GM19324 (cell line): ENCODE results near the gene PCSK1N.
"Not testable (repeated sequence)": the region's sequence is repeated elsewhere in the genome, so short reads cannot be mapped to it uniquely, and the experiment has no call there.

Experiments
- ATAC-seq: cut with Tn5 transposase; IDR thresholded peaks from one replicate; pipeline ENCODE4 v1.9.1; 2021; ENCODE audit warnings: mild to moderate bottlenecking, moderate library complexity; ENCODE audit not compliant: unreplicated experiment, low FRiP score

The PCSK1N gene, protein sequence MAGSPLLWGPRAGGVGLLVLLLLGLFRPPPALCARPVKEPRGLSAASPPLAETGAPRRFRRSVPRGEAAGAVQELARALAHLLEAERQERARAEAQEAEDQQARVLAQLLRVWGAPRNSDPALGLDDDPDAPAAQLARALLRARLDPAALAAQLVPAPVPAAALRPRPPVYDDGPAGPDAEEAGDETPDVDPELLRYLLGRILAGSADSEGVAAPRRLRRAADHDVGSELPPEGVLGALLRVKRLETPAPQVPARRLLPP

DNA sequence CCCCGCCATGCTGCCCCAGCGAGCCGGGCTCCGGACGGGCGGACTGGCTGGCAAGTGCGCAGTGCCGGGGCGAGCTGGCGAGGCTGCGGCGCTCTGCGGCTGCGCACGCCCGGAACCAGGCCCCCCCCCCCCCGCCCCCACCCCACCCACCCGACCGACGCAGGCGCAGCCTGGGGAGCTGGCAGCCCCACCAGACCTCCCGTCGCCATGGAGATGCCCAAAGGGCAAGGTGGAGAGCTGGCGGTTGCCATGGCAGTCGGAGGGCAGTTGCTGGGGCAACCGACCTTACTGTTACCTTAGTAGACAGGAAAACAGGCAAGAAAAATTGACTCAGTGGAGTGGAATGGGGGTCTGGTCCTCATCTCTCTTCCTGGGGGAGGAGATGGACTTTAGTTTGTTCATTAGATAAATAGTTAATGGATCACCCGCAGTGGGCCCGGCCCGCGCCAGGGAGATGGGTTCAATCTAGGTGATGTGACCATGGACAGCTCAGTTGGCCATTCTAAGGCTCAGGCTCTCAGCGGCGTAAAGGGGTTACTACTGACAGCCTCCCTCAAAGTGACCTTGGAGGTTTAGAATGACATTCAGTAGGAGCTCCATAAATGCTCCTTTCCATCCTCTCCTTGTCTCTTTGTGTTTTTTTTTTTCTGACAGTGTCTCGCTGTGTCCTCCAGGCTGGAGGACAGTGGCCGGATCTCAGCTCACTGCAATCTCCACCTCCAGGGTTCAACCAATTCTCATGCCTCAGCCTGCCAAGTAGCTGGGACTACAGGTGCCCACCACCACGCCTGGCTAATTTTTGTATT lies at the start of gene PCSK1N:
Gene PCSK1N, minus strand, starts transcription at position 87 of the 806 bp plus-strand sequence. Its CDS starts 78 bp downstream, at position 9.
- no peak for ATAC-seq

DNA sequence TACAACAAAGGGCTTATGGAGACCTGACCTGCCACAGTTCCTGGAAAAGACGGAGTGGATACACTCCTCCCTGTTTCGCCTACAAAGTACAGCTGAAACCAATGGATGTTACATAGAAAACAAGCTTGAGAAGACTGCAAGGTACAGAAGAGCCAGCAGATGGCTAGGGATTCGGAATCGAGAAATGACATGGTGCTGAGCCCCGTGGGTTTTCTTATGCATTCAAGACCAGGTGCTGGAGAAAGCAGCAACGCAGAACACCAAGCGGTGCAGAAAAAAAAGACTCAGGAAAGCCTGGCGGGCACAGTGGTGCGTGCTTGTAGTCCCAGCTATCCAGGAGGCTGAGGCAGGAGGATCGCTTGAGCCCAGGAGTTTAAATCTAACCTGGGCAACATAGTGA lies 48.3 kb upstream of the PCSK1N start:
- no peak for ATAC-seq

DNA sequence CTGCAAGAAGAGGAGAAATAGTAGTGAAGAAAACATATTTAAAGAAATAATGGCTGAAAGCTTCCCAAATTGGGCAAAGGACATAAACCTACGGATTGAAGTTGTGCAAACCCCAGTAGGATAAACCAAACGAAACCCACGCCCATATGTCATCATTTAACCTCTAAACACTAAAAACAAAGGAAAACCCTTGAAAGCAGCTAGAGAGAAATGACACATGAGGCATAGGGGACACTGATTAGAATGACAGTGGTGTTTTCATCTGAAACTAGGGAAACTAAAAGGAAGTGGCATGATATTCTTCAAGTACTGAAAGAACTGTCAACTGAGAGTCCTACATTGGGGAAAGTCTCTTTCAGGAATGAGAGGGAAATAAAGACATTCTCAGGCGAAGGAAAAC lies 41.5 kb upstream of the PCSK1N start:
- ATAC-seq = not testable (repeated sequence)

DNA sequence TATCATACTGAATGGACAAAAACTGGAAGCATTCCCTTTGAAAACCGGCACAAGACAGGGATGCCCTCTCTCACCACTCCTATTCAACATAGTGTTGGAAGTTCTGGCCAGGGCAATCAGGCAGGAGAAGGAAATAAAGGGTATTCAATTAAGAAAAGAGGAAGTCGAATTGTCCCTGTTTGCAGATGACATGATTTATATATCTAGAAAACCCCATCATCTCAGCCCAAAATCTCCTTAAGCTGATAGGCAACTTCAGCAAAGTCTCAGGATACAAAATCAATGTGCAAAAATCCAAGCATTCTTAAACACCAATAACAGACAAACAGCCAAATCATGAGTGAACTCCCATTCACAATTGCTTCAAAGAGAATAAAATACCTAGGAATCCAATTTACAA lies 36.6 kb upstream of the PCSK1N start:
- ATAC-seq = not testable (repeated sequence)

DNA sequence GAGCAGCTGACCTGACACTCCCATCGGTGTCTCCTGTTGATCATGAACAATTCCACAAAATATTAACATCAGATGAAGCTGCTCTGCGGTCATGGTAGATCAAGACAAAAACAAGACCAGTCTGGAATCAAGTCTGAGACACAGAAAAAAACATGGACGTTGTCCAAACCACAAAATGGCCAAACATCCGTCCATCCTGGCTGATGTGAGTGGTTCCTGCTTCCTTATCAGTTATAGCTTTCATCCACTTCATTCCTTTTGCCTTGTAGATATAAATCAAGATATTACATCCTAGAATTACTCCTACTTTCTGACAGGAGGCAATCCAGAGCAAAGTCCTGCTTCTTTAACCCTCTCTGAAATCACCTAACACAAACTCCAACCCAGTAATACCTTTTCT lies 28.8 kb upstream of the PCSK1N start:
- no peak for ATAC-seq

DNA sequence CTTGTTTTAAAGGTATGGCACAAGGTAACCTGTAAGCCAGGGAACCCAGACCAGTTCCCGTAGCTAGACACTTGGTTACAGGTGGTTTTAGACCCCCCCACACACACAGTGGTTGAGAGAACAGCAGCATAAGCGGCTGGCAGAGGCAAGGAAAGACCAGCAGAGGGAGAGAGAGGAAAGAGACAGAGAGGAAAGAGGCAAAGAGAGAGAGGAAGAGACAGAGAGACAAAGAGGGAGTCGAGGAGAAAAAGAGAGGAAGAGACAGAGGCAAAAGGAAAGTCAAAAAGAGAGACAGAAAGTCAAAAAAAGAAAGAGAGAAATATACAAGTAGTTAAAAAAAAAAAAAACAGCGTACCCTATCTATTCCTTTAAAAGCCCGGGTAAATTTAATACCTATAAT lies 19.5 kb upstream of the PCSK1N start:
- ATAC-seq = no peak

DNA sequence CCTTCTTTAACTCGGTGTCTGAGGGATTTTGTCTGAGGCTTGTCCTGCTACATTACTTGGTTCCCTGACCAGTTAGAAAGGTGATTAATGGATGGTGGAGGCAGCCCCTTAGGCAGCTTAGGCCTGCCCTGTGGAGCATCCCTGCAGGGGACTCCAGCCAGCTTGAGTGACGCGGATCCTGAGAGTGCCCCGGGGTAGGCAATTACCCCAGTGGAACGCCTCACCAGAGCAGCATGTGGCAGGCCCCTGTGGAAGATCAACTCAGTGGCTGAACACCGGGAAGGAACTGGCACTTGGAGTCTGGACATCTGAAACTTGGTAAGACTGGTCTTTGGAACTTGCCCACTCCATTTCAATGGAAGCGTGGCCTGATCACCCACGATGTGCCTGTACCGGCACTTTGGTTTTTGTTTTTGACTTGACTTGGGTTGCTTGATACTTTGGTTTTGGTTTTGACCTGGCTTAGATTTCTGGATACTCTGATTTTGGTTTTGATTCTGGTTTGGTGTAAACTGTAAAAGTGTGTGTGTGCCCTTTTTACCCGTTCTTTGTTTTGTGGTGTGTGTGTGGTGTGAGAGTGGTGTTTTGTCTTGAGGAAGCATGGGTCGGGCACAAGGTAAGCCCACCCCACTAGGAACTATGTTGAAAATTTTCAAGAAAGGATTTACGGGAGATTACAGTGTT lies 18.9 kb upstream of the PCSK1N start:
- ATAC-seq = not testable (repeated sequence)

DNA sequence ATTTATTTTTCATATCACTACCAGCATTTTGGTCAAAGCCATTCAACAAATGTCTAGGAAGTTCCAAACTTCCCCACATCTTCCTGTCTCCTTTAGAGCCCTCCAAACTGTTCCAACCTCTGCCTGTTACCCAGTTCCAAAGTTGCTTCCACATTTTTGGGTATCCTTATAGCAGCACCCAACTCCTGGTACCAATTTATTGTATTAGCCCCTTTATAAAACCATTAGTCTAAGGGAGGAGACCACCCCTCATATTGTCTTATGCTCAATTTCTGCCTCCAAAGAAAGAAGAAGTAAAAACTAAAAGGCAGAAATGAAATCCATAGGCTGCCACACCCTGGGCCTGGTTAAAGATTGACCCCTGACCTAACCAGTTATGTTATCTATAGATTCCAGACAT lies 18.1 kb upstream of the PCSK1N start:
- ATAC-seq = not testable (repeated sequence)

DNA sequence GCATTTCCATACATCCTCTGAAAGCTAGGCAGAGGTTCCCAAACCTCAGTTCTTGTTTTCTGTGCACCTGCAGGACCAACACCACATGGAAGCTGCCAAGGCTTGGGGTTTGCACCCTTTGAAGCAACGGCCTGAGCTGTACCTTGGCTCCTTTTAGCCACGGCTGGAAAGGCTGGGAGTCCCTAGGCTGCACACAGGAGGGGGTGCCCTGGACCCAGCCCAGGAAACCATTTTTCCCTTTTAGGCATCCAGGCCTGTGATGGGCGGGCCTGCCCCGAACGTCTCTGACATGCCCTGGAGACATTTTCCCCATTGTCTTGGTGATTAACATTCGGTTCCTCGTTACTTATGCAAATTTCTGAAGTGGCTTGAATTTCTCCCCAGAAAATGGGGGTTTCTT lies 17.4 kb upstream of the PCSK1N start:
- ATAC-seq = no peak

DNA sequence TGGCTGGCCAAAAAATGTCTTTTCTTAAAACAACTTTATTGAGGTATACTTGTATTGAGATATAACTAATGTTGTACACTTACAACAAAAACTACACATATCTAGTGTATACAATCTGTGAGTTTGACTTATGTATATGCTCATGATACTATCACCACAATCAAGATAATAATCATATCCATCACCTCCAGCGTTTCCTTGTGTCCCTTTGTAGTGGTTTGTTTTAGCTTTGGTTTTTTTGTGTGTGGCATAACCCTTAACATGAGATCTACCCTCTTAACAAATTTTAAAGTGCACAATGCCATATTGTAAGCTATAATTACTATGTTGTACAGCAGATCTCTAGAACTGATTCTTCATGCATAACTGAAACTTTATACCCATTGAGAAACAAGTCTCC lies 13.4 kb upstream of the PCSK1N start:
- ATAC-seq = no peak

DNA sequence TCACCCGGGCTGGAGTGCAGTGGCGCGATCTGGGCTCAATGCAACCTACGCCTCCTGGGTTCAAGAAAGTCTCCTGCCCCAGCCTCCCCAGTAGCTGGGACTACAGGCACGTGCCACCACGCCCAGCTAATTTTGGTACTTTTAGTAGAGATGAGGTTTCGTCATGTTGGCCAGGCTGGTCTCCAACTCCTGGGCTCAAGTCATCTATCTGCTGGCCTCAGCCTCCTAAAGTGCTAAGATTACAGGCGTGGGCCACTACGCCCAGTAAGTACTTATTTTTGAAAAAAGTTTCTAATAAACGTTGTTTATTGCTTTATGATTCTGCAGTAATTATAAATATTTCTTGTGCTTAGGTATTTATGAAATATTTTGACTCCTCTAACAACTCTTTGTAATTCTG lies 4.3 kb upstream of the PCSK1N start:
- no peak for ATAC-seq

DNA sequence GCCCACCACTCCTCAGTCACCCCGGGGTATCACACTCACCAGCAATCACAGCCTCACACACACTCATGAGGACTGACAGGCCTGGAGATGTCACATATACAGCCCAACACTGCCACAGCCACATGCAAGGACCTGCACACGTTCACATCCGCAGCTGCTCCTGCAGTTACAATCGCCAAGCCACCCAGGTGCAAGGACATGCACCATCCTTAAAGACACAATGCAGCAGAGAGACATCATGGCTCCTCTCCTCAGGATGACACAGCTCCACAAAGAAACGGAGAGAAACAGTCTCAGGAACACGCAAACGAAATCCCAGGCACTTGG lies 1.1 kb downstream of the PCSK1N start:
- ATAC-seq = no peak

DNA sequence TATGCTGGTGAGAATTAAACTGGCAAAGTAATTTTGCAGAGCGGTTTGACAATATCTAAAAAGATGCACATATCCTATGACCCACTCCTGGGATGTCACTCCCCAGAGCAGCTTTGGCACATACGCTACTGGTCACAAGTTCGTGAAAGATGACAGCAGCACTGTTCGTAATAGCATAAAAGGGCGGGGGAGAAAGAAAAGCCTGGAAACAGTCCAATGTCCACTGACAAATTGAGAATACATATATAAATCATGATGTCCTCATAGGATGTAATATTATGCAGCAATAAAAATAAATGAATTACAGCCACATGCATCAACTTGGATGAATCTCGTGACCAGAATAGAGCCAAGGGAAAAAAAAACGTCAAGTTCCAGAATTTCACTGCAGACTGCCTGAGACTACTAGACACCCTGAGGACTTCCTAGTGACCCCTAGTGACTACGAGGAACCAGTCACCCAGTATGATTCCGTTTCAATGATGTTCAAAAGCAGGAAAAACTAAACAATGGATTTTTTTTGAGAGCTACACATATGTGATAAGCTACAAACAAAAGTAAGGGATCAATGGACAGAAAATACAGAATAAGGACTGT lies 1.8 kb downstream of the PCSK1N start:
- ATAC-seq = no peak

DNA sequence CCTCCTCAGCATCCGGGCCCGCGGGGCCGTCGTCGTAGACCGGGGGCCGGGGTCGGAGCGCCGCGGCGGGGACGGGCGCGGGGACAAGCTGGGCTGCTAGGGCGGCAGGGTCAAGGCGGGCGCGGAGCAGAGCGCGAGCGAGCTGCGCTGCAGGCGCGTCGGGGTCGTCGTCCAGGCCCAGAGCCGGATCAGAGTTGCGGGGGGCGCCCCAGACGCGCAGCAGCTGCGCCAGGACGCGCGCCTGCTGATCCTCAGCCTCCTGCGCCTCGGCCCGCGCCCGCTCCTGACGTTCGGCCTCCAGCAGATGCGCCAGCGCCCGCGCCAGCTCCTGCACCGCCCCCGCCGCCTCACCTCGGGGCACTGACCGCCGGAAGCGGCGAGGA lies 3.5 kb downstream of the PCSK1N start:
- ATAC-seq = no peak

DNA sequence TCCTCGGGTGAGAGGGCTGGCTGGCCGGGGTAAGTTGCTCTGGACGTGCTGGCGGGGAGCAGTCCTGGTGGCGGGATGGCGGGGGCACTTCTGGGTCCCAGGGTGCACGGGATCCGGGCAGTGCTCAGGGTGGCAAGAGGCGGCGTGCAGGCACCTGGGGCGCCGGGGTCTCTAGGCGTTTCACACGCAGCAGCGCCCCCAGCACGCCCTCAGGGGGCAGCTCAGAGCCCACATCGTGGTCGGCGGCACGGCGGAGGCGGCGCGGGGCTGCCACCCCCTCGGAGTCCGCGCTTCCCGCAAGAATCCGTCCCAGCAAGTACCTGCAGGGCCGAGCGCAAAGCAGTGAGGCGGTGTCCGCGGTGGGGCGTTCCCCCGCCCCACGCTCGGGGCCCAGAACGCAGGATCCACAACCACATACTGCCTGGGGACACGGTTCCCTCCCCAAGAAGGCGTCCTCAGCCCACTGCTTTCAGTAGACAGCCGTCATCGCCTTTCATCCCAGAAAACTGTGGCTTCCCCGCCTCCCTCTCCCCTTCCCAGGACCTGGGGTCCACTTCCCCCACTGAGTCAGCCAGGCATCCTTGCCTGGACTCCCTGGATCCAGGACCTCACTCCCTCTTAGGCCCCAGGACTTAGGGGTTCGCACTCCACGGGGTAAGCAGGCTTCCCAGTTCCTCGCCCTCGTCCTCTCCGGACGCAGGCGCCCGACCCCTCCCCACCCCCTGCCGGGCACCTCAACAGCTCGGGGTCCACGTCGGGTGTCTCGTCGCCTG lies 4.1 kb downstream of the PCSK1N start:
- no peak for ATAC-seq

DNA sequence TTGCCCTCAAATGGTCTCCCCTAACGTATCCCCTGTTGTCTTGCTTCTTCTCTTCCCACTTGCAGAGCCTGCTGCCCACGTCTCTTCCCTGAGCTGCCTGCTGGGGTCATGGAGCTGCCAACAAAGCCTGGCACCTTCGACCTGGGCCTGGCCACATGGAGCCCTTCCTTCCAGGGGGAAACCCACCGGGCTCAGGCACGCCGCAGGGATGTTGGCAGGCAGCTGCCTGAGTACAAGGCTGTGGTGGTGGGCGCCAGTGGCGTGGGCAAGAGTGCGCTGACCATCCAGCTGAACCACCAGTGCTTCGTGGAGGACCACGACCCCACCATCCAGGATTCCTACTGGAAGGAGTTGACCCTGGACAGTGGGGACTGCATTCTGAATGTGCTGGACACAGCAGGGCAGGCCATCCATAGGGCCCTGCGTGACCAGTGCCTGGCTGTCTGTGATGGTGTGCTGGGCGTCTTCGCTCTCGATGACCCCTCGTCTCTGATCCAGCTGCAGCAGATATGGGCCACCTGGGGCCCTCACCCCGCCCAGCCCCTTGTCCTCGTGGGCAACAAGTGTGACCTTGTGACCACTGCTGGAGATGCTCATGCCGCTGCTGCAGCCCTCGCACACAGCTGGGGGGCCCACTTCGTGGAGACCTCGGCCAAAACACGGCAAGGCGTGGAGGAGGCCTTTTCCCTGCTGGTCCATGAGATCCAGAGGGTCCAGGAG lies 6.2 kb downstream of the PCSK1N start:
- no peak for ATAC-seq

DNA sequence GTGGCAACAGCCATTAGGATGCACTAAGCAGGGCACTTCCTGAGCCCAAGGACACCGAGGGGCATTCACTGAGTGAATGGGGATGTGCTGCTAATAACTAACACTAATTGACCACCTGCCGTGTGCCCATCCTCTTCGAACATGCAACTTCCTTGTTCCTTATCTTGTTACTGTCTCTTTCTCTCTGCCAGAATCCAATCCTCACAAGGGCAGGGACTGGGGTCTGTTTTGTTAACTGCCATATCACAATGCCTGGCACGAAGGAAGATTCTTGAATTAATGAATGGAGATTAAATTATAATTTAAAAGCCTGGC lies 7.8 kb downstream of the PCSK1N start:
- no peak for ATAC-seq

DNA sequence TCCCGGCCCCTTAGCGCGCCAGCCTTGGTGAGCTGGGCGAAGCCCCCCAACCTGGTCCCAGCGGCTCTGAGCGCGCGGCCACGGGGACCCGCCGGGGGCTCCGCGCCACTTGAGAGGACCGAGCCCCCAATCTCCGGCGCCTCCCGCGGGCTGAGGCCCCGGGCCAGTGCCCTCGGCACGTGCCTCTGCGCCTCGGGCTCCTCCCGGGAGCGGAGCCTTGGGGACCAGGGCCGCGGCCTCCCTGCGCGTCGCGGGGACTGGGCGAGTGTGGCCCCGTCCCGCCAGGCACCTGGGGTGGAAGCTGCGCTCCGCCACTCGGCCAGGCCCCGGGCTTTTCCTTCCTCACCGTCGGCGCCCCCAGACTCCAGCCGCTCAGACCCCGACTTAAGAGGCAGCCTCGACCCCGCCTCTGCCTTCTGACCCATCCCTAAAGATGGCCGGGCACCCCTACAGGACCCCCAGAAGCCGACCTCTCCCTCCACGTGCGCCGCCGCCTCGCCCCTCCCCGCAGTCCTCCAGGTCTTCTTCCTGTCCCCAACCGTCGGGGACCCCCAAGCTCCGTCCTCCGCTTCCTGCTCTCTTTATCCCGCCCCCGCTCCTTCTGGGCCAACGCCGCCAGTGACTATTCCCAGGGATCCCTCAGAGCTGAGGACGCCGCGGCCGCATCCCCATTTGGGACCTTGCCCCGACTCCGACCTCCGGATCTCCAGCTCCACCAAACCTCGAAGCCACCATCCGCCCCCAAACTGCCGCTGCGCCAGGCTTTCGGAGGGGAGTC lies 8.3 kb downstream of the PCSK1N start:
- no peak for ATAC-seq

DNA sequence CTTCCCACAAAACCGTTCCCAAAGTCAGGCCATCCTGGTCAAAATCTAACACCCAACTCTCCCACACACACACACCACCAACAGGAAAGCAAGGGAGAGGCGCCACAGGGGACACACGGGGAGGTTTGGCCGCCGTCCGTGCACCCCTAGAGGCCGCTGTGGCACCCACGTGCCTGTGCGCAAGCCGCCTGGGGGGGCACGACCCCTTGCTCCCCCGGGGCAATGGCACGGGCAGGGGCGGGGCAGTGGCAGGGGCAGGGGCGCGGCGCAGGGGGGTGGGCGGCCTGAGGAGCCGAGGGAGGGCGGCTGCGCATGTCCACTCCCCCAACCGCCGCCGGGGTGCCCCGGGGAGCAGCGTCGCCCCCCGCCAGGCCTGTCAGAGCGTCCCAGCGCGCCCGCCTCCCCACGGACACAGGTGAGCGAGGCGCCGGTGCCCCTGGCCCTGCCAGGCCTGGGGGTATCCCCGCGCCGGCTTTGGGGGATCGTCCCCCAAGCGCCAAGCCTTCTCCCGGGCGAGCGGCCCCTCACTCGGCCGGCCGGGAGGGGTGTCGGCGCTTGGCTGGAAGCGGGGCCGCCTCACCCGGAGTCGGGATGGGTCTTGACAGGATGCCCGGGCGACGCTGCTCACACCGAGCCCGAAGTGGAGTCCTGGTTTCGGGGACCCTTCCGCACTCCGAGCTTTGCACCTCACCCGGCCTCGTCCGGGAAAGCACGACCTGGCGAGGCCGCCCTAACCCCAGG lies 9.1 kb downstream of the PCSK1N start, which contains the start of gene ERAS:
Gene ERAS, plus strand, starts transcription at position 379 of the 741 bp plus-strand sequence. CDS start 2,611 bp downstream, outside the sequence.
- no peak for ATAC-seq
